ENCODE results near the gene STX10. TPM values are rescaled to one million over a fixed set of nuclear protein-coding genes. Genes with fewer than 3 reads are reported as not detected.
A peak's percentile ranks its signal among the peaks of the same experiment; 100 is the strongest.

The STX10 gene
- total and polyA plus RNA-seq, 9 of the 15 experiments (the other 6 are each of a cell fraction or from before 2014, with no cell fraction given), result 0.51 to 66.3 (median 31.0) TPM

GRCh38 chr19:13102666-13103580, 47.3 kb downstream of the STX10 start, which contains the start of gene LYL1 (continued):
- peak; percentile 54 to 79; a peak in 3 of 4 replicates for TF ChIP-seq TRIM24 (IDR thresholded peaks at IDR 0.05)
- peak; percentile 100 for TF ChIP-seq CXXC5 (CRISPR knock-in tag; IDR thresholded peaks at IDR 0.05)
- TF ChIP-seq RFX5 (IDR thresholded peaks at IDR 0.05; ENCODE audit: low read depth, low read length), result no peak
- TF ChIP-seq ZNF174 (CRISPR knock-in tag; IDR thresholded peaks at IDR 0.05), result peak; percentile 49; the same call in 1 of the 2 replicates
- no peak for TF ChIP-seq SMC3 (conservative IDR thresholded peaks at IDR 0.05; ENCODE audit: insufficient read depth, low read depth, low read length)
- TF ChIP-seq MIER1 (IDR thresholded peaks at IDR 0.05; ENCODE audit: low read depth), result no peak
- no peak for TF ChIP-seq ZBTB34 (CRISPR knock-in tag; IDR thresholded peaks at IDR 0.05)
- no peak; the same call in 1 of the 2 replicates for TF ChIP-seq ZBTB1 (CRISPR knock-in tag; IDR thresholded peaks at IDR 0.05; ENCODE audit: borderline replicate concordance, low read depth)
- no peak for TF ChIP-seq ZHX1 (conservative IDR thresholded peaks at IDR 0.05; ENCODE audit: low read length)
- TF ChIP-seq UBTF (IDR thresholded peaks at IDR 0.05; ENCODE audit: borderline replicate concordance in 1 of 2, low read depth in 2 of 2, low read length in 2 of 2), result peak; percentile 87 to 98; a peak in 3 of 4 replicates
- 0 out of 2 replicates have a peak, but pooled peaks have one; percentile 26 for TF ChIP-seq ZNF12 (CRISPR knock-in tag; IDR thresholded peaks at IDR 0.05)
- TF ChIP-seq NCOR1 (IDR thresholded peaks at IDR 0.05), result peak; percentile 100
- peak; percentile 97 for TF ChIP-seq DPF2 (IDR thresholded peaks at IDR 0.05)
- no peak for TF ChIP-seq ZC3H8 (IDR thresholded peaks at IDR 0.05)
- TF ChIP-seq PHB2 (IDR thresholded peaks at IDR 0.05; ENCODE audit: low read depth), result peak; percentile 94
- TF ChIP-seq BRCA1 (IDR thresholded peaks at IDR 0.05), result no peak
- TF ChIP-seq BRCA1 (CRISPR knock-in tag; IDR thresholded peaks at IDR 0.05), result no peak
- no peak for TF ChIP-seq YBX1 (IDR thresholded peaks at IDR 0.05)
- peak; percentile 94 for TF ChIP-seq LEF1 (IDR thresholded peaks at IDR 0.05)
- TF ChIP-seq NUFIP1 (IDR thresholded peaks at IDR 0.05; ENCODE audit: partially characterized antibody), result no peak
- no peak for TF ChIP-seq TSC22D4 (tag; IDR thresholded peaks at IDR 0.05)
- peak; percentile 94 for TF ChIP-seq SMARCA4 (IDR thresholded peaks at IDR 0.05)
- TF ChIP-seq, protein P1, sequence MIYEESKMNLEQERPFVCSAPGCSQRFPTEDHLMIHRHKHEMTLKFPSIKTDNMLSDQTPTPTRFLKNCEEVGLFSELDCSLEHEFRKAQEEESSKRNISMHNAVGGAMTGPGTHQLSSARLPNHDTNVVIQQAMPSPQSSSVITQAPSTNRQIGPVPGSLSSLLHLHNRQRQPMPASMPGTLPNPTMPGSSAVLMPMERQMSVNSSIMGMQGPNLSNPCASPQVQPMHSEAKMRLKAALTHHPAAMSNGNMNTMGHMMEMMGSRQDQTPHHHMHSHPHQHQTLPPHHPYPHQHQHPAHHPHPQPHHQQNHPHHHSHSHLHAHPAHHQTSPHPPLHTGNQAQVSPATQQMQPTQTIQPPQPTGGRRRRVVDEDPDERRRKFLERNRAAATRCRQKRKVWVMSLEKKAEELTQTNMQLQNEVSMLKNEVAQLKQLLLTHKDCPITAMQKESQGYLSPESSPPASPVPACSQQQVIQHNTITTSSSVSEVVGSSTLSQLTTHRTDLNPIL (CRISPR knock-in tag; IDR thresholded peaks at IDR 0.05), result no peak; the same call in 1 of the 2 replicates

Measured in K562 (cell line).